ENCODE data around the gene ANGPTL4. TPM values are rescaled to one million over a fixed set of nuclear protein-coding genes. Genes with fewer than 3 reads are reported as not detected.

ANGPTL4 gene
- total and polyA plus RNA-seq, 2 of the 13 experiments (the other 11 are each of a cell fraction or from before 2014, with no cell fraction given): 0.80 to 21.7 TPM

DNA sequence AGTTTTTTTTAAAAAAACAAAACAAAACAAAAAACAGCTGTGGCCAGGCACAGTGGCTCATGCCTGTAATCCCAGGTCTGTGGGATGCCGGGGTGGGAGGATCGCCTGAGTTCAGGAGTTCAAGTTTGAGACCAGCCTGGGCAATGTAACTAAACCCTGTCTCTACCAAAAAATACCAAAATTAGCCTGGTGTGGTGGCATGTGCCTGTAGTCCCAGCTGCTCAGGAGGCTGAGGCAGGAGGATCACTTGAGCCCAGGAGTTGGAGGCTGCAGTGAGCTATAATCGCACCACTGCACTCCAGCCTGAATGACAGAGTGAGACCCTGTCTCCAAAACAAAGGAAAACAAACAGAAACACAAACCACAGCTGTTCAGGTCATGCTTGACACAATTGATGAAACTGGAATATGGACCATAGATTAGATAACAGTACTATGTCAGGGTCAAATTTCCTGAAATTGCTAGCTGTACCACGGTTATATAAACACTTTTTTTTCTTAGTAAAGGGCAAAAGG lies 6.9 kb upstream of the ANGPTL4 start:
- ChIA-PET POLR2A (interaction anchor here (1.0 to 2.6 kb wide), 5 partner anchors 16 to 36 kb away, joined by 3 to 10 read pairs (median 8); partner anchors contain the start of genes NDUFA7, RAB11B and RPS28), CTCF (ENCODE audit: low intra/inter-chr PET ratio, low total read pairs) (no interaction called here)
- DNase-seq (ENCODE audit: low spot score) (peak; percentile 93), ATAC-seq (peak; percentile 61), FAIRE-seq (peak; percentile 42)
- no peaks in the 10 kb centered on the region for H3K36me3 ChIP-seq (replicated peaks in 1 of 2; ENCODE audit: control insufficient read depth in 1 of 2, insufficient read depth in 2 of 2, low read length in 2 of 2)
- no peak overlapping the region for H2AFZ ChIP-seq (ENCODE audit: low read length)
- peak overlapping the region; percentile 67 for H3K27ac ChIP-seq (ENCODE audit: extremely low read length, insufficient read depth, low read length)
- H3K9ac ChIP-seq (ENCODE audit: insufficient read depth, low read depth, low read length): no peak overlapping the region
- H3K27me3 ChIP-seq (ENCODE audit: control insufficient read depth in 1 of 2, insufficient read depth in 2 of 2, low read length in 2 of 2): no peaks in the 10 kb centered on the region
- H3K79me2 ChIP-seq (ENCODE audit: insufficient read depth, low read length): no peaks in the 10 kb centered on the region
- no peak overlapping the region for H3K4me3 ChIP-seq (replicated peaks in 1 of 3; ENCODE audit: insufficient read depth in 1 of 3, low read depth in 2 of 3, low read length in 3 of 3)
- in situ Hi-C loops (cut with HindIII; ENCODE audit: extremely low pct_ligation_motif_present, low pct_unique_long_range_greater_than_20kb): no loop called here
- BruUV-seq (replicated peaks): no TSS peak
- peaks cover 80% of the 10 kb centered on the region for H3K4me1 ChIP-seq (ENCODE audit: insufficient read depth, low read length)
- no peaks in the 10 kb centered on the region for H3K9me3 ChIP-seq (ENCODE audit: low read length)
- 0 out of 2 replicates have a peak overlapping the region, but pooled peaks have one; percentile 1 for H3K4me2 ChIP-seq (ENCODE audit: low read depth, low read length)
- intact Hi-C loops (cut with micrococcal nuclease; ENCODE audit: unreplicated experiment): loop anchor here (10.0 kb wide), 1 partner anchor 88 kb away; the partner anchor contains the start of gene HNRNPM
- no peaks in the 10 kb centered on the region for H4K20me1 ChIP-seq (ENCODE audit: insufficient read depth, low read length)
- 8% methylated on average over 4 of the region's 4 CpGs for WGBS (ENCODE audit: low lambda C conversion rate)
- TF ChIP-seq ZNF746 (CRISPR knock-in tag; IDR thresholded peaks at IDR 0.05): peak; percentile 51; the same call in 1 of the 2 replicates
- TF ChIP-seq ZFP36 (IDR thresholded peaks at IDR 0.05; ENCODE audit: borderline replicate concordance, low read depth, low read length, partially characterized antibody): no peak
- TF ChIP-seq CREB1 (IDR thresholded peaks at IDR 0.05): peak; percentile 58; the same call in 1 of the 2 replicates
- TF ChIP-seq CREB1 (CRISPR knock-in tag; IDR thresholded peaks at IDR 0.05): peak; percentile 81
- TF ChIP-seq LCORL (IDR thresholded peaks at IDR 0.05): peak; percentile 77; the same call in 1 of the 2 replicates
- peak; percentile 94 for TF ChIP-seq LCORL (CRISPR knock-in tag; IDR thresholded peaks at IDR 0.05)
- peak; percentile 96 for TF ChIP-seq NR2F6 (IDR thresholded peaks at IDR 0.05)
- peak; percentile 97 for TF ChIP-seq NR2F6 (CRISPR knock-in tag; IDR thresholded peaks at IDR 0.05)
- TF ChIP-seq ADNP (CRISPR knock-in tag; IDR thresholded peaks at IDR 0.05): peak; percentile 96
- TF ChIP-seq, protein P1, sequence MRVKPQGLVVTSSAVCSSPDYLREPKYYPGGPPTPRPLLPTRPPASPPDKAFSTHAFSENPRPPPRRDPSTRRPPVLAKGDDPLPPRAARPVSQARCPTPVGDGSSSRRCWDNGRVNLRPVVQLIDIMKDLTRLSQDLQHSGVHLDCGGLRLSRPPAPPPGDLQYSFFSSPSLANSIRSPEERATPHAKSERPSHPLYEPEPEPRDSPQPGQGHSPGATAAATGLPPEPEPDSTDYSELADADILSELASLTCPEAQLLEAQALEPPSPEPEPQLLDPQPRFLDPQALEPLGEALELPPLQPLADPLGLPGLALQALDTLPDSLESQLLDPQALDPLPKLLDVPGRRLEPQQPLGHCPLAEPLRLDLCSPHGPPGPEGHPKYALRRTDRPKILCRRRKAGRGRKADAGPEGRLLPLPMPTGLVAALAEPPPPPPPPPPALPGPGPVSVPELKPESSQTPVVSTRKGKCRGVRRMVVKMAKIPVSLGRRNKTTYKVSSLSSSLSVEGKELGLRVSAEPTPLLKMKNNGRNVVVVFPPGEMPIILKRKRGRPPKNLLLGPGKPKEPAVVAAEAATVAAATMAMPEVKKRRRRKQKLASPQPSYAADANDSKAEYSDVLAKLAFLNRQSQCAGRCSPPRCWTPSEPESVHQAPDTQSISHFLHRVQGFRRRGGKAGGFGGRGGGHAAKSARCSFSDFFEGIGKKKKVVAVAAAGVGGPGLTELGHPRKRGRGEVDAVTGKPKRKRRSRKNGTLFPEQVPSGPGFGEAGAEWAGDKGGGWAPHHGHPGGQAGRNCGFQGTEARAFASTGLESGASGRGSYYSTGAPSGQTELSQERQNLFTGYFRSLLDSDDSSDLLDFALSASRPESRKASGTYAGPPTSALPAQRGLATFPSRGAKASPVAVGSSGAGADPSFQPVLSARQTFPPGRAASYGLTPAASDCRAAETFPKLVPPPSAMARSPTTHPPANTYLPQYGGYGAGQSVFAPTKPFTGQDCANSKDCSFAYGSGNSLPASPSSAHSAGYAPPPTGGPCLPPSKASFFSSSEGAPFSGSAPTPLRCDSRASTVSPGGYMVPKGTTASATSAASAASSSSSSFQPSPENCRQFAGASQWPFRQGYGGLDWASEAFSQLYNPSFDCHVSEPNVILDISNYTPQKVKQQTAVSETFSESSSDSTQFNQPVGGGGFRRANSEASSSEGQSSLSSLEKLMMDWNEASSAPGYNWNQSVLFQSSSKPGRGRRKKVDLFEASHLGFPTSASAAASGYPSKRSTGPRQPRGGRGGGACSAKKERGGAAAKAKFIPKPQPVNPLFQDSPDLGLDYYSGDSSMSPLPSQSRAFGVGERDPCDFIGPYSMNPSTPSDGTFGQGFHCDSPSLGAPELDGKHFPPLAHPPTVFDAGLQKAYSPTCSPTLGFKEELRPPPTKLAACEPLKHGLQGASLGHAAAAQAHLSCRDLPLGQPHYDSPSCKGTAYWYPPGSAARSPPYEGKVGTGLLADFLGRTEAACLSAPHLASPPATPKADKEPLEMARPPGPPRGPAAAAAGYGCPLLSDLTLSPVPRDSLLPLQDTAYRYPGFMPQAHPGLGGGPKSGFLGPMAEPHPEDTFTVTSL (CRISPR knock-in tag; IDR thresholded peaks at IDR 0.05; ENCODE audit: borderline replicate concordance): peak; percentile 86
- TF ChIP-seq SP5 (CRISPR knock-in tag; IDR thresholded peaks at IDR 0.05; ENCODE audit: borderline replicate concordance, low read depth): peak; percentile 69; the same call in 1 of the 2 replicates
- 0 out of 2 replicates have a peak, but pooled peaks have one; percentile 28 for TF ChIP-seq ZFX (CRISPR knock-in tag; IDR thresholded peaks at IDR 0.05; ENCODE audit: low read depth)
- peak; percentile 52; the same call in 1 of the 2 replicates for TF ChIP-seq GATAD1 (CRISPR knock-in tag; IDR thresholded peaks at IDR 0.05)
- TF ChIP-seq JUND (CRISPR knock-in tag; IDR thresholded peaks at IDR 0.05): 0 out of 2 replicates have a peak, but pooled peaks have one; percentile 23
- TF ChIP-seq, protein P2, sequence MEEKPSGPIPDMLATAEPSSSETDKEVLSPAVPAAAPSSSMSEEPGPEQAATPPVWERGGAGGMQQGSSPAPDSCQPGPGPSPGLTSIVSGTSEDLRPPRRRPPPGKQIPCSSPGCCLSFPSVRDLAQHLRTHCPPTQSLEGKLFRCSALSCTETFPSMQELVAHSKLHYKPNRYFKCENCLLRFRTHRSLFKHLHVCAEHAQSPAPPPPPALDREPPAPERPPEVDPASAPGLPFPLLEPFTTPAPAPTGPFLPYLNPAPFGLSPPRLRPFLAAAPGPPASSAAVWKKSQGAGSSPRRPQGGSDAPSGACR (CRISPR knock-in tag; IDR thresholded peaks at IDR 0.05): peak; percentile 85; the same call in 1 of the 2 replicates
- TF ChIP-seq SP140L (CRISPR knock-in tag; IDR thresholded peaks at IDR 0.05; ENCODE audit: borderline replicate concordance): no peak
- 0 out of 2 replicates have a peak, but pooled peaks have one; percentile 61 for TF ChIP-seq ZMAT3 (CRISPR knock-in tag; conservative IDR thresholded peaks at IDR 0.05)
- TF ChIP-seq NR2F1 (CRISPR knock-in tag; IDR thresholded peaks at IDR 0.05): peak; percentile 79 to 93
- peak; percentile 91 for TF ChIP-seq POGZ (CRISPR knock-in tag; IDR thresholded peaks at IDR 0.05)
- TF ChIP-seq SKI (IDR thresholded peaks at IDR 0.05; ENCODE audit: partially characterized antibody): peak; percentile 91
- peak; percentile 91 for TF ChIP-seq FOXA3 (CRISPR knock-in tag; IDR thresholded peaks at IDR 0.05)
